ENCODE data around the gene SEPSECS.

DNA sequence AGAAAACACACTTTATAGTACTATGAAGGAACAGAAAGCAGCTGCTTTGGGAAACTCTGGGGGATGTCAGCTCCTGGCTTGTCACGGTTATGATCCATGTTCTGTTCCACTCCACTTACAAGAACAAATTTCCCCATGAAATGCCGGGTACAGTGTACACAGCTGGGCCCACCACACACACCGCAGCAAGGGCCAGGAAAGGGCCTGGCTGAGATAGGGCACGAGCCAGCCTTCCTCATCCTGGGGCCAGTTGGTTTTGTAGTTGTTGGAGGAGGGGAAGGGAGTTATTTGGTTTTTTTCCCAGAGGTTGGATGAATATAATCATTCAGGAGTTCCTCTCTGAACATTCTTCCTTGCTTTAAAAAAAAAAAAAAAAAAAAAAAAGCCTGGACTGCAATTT is 56.8 kb downstream of the SEPSECS start:
- no peak for TF ChIP-seq EP300 (IDR thresholded peaks at IDR 0.05; ENCODE audit: borderline replicate concordance)
- TF ChIP-seq CEBPB (IDR thresholded peaks at IDR 0.05): no peak
- no peak for TF ChIP-seq YY1 (IDR thresholded peaks at IDR 0.05; ENCODE audit: low read depth)
- TF ChIP-seq TAF1 (IDR thresholded peaks at IDR 0.05; ENCODE audit: low read depth): no peak
- TF ChIP-seq CREB1 (IDR thresholded peaks at IDR 0.05; ENCODE audit: low read depth): no peak
- TF ChIP-seq, protein P1, sequence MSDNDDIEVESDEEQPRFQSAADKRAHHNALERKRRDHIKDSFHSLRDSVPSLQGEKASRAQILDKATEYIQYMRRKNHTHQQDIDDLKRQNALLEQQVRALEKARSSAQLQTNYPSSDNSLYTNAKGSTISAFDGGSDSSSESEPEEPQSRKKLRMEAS (IDR thresholded peaks at IDR 0.05): no peak
- no peak for TF ChIP-seq RAD21 (IDR thresholded peaks at IDR 0.05; ENCODE audit: low read depth)
- TF ChIP-seq FOXM1 (IDR thresholded peaks at IDR 0.05; ENCODE audit: borderline replicate concordance, low read depth): no peak
- TF ChIP-seq, protein P2, sequence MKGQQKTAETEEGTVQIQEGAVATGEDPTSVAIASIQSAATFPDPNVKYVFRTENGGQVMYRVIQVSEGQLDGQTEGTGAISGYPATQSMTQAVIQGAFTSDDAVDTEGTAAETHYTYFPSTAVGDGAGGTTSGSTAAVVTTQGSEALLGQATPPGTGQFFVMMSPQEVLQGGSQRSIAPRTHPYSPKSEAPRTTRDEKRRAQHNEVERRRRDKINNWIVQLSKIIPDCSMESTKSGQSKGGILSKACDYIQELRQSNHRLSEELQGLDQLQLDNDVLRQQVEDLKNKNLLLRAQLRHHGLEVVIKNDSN (IDR thresholded peaks at IDR 0.05): no peak
- TF ChIP-seq, protein P3, sequence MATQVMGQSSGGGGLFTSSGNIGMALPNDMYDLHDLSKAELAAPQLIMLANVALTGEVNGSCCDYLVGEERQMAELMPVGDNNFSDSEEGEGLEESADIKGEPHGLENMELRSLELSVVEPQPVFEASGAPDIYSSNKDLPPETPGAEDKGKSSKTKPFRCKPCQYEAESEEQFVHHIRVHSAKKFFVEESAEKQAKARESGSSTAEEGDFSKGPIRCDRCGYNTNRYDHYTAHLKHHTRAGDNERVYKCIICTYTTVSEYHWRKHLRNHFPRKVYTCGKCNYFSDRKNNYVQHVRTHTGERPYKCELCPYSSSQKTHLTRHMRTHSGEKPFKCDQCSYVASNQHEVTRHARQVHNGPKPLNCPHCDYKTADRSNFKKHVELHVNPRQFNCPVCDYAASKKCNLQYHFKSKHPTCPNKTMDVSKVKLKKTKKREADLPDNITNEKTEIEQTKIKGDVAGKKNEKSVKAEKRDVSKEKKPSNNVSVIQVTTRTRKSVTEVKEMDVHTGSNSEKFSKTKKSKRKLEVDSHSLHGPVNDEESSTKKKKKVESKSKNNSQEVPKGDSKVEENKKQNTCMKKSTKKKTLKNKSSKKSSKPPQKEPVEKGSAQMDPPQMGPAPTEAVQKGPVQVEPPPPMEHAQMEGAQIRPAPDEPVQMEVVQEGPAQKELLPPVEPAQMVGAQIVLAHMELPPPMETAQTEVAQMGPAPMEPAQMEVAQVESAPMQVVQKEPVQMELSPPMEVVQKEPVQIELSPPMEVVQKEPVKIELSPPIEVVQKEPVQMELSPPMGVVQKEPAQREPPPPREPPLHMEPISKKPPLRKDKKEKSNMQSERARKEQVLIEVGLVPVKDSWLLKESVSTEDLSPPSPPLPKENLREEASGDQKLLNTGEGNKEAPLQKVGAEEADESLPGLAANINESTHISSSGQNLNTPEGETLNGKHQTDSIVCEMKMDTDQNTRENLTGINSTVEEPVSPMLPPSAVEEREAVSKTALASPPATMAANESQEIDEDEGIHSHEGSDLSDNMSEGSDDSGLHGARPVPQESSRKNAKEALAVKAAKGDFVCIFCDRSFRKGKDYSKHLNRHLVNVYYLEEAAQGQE (IDR thresholded peaks at IDR 0.05; ENCODE audit: low read depth): no peak
